Mesendoderm (in vitro differentiated cells): ENCODE measurements around the gene ARHGAP15.

Experiments
- DNase-seq: peaks from one replicate; pipeline ENCODE4 v3.0.0; 2013
- H2AK5ac ChIP-seq: 2 replicates; pipeline ENCODE4 v1.6.1; 2013; ENCODE audit warnings: low read length, inconsistent platforms
- H2BK120ac ChIP-seq: 2 replicates; pipeline ENCODE4 v1.6.1; 2013; ENCODE audit warnings: low read depth, mild to moderate bottlenecking, low read length, moderate library complexity, mixed read lengths
- H2BK15ac ChIP-seq: replicated peaks from 2 replicates; pipeline ENCODE4 v1.6.1; 2013; ENCODE audit warnings: low read depth, mild to moderate bottlenecking, moderate library complexity
- H2BK5ac ChIP-seq: 2 replicates; pipeline ENCODE4 v1.6.1; 2013; ENCODE audit warnings: low read length, inconsistent platforms
- H3K18ac ChIP-seq: 2 replicates; pipeline ENCODE4 v1.6.1; 2013; ENCODE audit warnings: mild to moderate bottlenecking, low read length, mixed read lengths
- H3K23ac ChIP-seq: one replicate; pipeline ENCODE4 v1.6.1; 2013; ENCODE audit warnings: low read length
- H3K27ac ChIP-seq: 2 replicates; pipeline ENCODE4 v1.5.1; 2013; ENCODE audit warnings: low read depth, mild to moderate bottlenecking, inconsistent platforms, low read length, moderate library complexity
- H3K27me3 ChIP-seq: 2 replicates; pipeline ENCODE4 v1.6.1; 2013; ENCODE audit warnings: low read length, control low read depth, mild to moderate bottlenecking, inconsistent platforms; ENCODE audit not compliant: insufficient read depth, poor library complexity
- H3K36me3 ChIP-seq: 2 replicates; pipeline ENCODE4 v1.6.1; 2013; ENCODE audit warnings: low read length, inconsistent platforms; ENCODE audit not compliant: control insufficient read depth, insufficient read depth
- H3K4ac ChIP-seq: one replicate; pipeline ENCODE4 v1.6.1; 2013; ENCODE audit warnings: low read depth, mild to moderate bottlenecking, low read length, moderate library complexity
- H3K4me1 ChIP-seq: 2 replicates; pipeline ENCODE4 v1.6.1; 2013; ENCODE audit warnings: low read depth, low read length, inconsistent platforms; ENCODE audit not compliant: control insufficient read depth
- H3K4me2 ChIP-seq: 2 replicates; pipeline ENCODE4 v1.6.1; 2013; ENCODE audit warnings: low read length
- H3K4me3 ChIP-seq: 2 replicates; pipeline ENCODE4 v1.5.1; 2013; ENCODE audit warnings: mild to moderate bottlenecking, low read length
- H3K56ac ChIP-seq: one replicate; pipeline ENCODE4 v1.6.1; 2013; ENCODE audit warnings: low read length
- H3K79me1 ChIP-seq: 2 replicates; pipeline ENCODE4 v1.6.1; 2013; ENCODE audit warnings: low read length, inconsistent platforms
- H3K79me2 ChIP-seq: 2 replicates; pipeline ENCODE4 v1.6.1; 2013; ENCODE audit warnings: mild to moderate bottlenecking, low read length; ENCODE audit not compliant: control insufficient read depth, insufficient read depth
- H3K9ac ChIP-seq: 2 replicates; pipeline ENCODE4 v1.6.1; 2013; ENCODE audit warnings: low read length, inconsistent platforms
- H4K5ac ChIP-seq: one replicate; pipeline ENCODE4 v1.6.1; 2013; ENCODE audit warnings: low read length
- H4K8ac ChIP-seq: one replicate; pipeline ENCODE4 v1.6.1; 2013; ENCODE audit warnings: low read depth, mild to moderate bottlenecking, control low read depth, low read length, moderate library complexity
- WGBS: extraction: QIAGEN DNeasy Blood & Tissue Kit; methylation state at CpG from one replicate; pipeline ENCODE4 v1.1.7; 2013; ENCODE audit warnings: low lambda C conversion rate, missing lambda C conversion rate; ENCODE audit not compliant: insufficient coverage; ENCODE audit errors: extremely low coverage; 5-methylcytosine and 5-hydroxymethylcytosine counted together

ARHGAP15 gene

GRCh38 chr2:143632751-143633374 lies 503.6 kb downstream of the ARHGAP15 start:
- Histone ChIP-seq H3K4me1 (no peaks in the 10 kb centered on the region), H3K4me2 (no peak overlapping the region), H3K36me3 (no peaks in the 10 kb centered on the region), H2BK15ac (no peak overlapping the region), H3K4me3 (no peak overlapping the region), H3K79me2 (no peaks in the 10 kb centered on the region), H3K4ac (no peak overlapping the region), H2BK5ac (no peak overlapping the region), H2AK5ac (no peak overlapping the region), H3K27me3 (no peaks in the 10 kb centered on the region), H3K56ac (no peak overlapping the region), H2BK120ac (no peak overlapping the region), H3K23ac (no peak overlapping the region), H4K5ac (no peak overlapping the region), H3K79me1 (no peaks in the 10 kb centered on the region), H3K18ac (no peak overlapping the region), H3K27ac (no peak overlapping the region), H3K9ac (no peak overlapping the region), H4K8ac (no peak overlapping the region)
- no peak for DNase-seq
- no CpG with 5 or more reads among the region's 3 CpGs for WGBS

GRCh38 chr2:143633419-143633818 lies 504.2 kb downstream of the ARHGAP15 start:
- no peak overlapping the region for H3K56ac ChIP-seq
- no peak overlapping the region for H3K4ac ChIP-seq
- no peaks in the 10 kb centered on the region for H3K79me1 ChIP-seq
- H3K9ac ChIP-seq = no peak overlapping the region
- no peak overlapping the region for H3K18ac ChIP-seq
- H3K23ac ChIP-seq = no peak overlapping the region
- no peak overlapping the region for H4K8ac ChIP-seq
- no peak for DNase-seq
- H3K27ac ChIP-seq = no peak overlapping the region
- H2BK5ac ChIP-seq = no peak overlapping the region
- no peaks in the 10 kb centered on the region for H3K4me1 ChIP-seq
- no peak overlapping the region for H4K5ac ChIP-seq
- WGBS = no CpG with 5 or more reads among the region's 2 CpGs
- H3K79me2 ChIP-seq = no peaks in the 10 kb centered on the region
- H3K4me3 ChIP-seq = no peak overlapping the region
- H3K4me2 ChIP-seq = no peak overlapping the region
- no peak overlapping the region for H2BK120ac ChIP-seq
- no peaks in the 10 kb centered on the region for H3K36me3 ChIP-seq
- no peaks in the 10 kb centered on the region for H3K27me3 ChIP-seq
- no peak overlapping the region for H2BK15ac ChIP-seq
- H2AK5ac ChIP-seq = no peak overlapping the region

- no peak overlapping the region for H4K8ac ChIP-seq
- no peaks in the 10 kb centered on the region for H3K4me1 ChIP-seq
- H3K79me1 ChIP-seq = no peaks in the 10 kb centered on the region
- no peak overlapping the region for H3K4ac ChIP-seq
- H3K9ac ChIP-seq = no peak overlapping the region
- no CpG with 5 or more reads among the region's 2 CpGs for WGBS
- no peaks in the 10 kb centered on the region for H3K36me3 ChIP-seq
- H3K4me3 ChIP-seq = no peak overlapping the region
- H3K4me2 ChIP-seq = no peak overlapping the region
- no peaks in the 10 kb centered on the region for H3K27me3 ChIP-seq
- DNase-seq = no peak
- H2BK15ac ChIP-seq = no peak overlapping the region
- H3K79me2 ChIP-seq = no peaks in the 10 kb centered on the region
- H2BK120ac ChIP-seq = no peak overlapping the region
- no peak overlapping the region for H2AK5ac ChIP-seq
- H3K23ac ChIP-seq = no peak overlapping the region
- no peak overlapping the region for H2BK5ac ChIP-seq
- H3K27ac ChIP-seq = no peak overlapping the region
- no peak overlapping the region for H4K5ac ChIP-seq
- H3K18ac ChIP-seq = no peak overlapping the region
- H3K56ac ChIP-seq = no peak overlapping the region
Observed at GRCh38 chr2:143635302-143635701, 506.1 kb downstream of the ARHGAP15 start.

GRCh38 chr2:143635936-143636335 lies 506.7 kb downstream of the ARHGAP15 start:
- no peak overlapping the region for H2BK15ac ChIP-seq
- no peak overlapping the region for H3K4ac ChIP-seq
- H3K23ac ChIP-seq = no peak overlapping the region
- no peak overlapping the region for H3K4me2 ChIP-seq
- WGBS = no CpG with 5 or more reads among the region's 2 CpGs
- no peak overlapping the region for H3K56ac ChIP-seq
- H3K79me1 ChIP-seq = no peaks in the 10 kb centered on the region
- no peak overlapping the region for H3K4me3 ChIP-seq
- H3K27ac ChIP-seq = no peak overlapping the region
- H3K27me3 ChIP-seq = no peaks in the 10 kb centered on the region
- H3K79me2 ChIP-seq = no peaks in the 10 kb centered on the region
- no peak overlapping the region for H2BK5ac ChIP-seq
- H3K18ac ChIP-seq = no peak overlapping the region
- no peak overlapping the region for H4K8ac ChIP-seq
- H3K36me3 ChIP-seq = no peaks in the 10 kb centered on the region
- H2BK120ac ChIP-seq = no peak overlapping the region
- DNase-seq = no peak
- no peak overlapping the region for H3K9ac ChIP-seq
- H2AK5ac ChIP-seq = no peak overlapping the region
- H4K5ac ChIP-seq = no peak overlapping the region
- no peaks in the 10 kb centered on the region for H3K4me1 ChIP-seq

- no peak overlapping the region for H2BK5ac ChIP-seq
- H2AK5ac ChIP-seq = no peak overlapping the region
- H2BK15ac ChIP-seq = no peak overlapping the region
- H3K4me1 ChIP-seq = peaks cover under 1% of the 10 kb centered on the region
- H2BK120ac ChIP-seq = no peak overlapping the region
- no peak overlapping the region for H3K23ac ChIP-seq
- H3K18ac ChIP-seq = no peak overlapping the region
- no peak overlapping the region for H3K4me2 ChIP-seq
- WGBS = no CpG with 5 or more reads among the region's 5 CpGs
- no peak overlapping the region for H3K56ac ChIP-seq
- H3K36me3 ChIP-seq = no peaks in the 10 kb centered on the region
- no peak overlapping the region for H4K8ac ChIP-seq
- H3K79me2 ChIP-seq = no peaks in the 10 kb centered on the region
- H3K27ac ChIP-seq = no peak overlapping the region
- H3K4ac ChIP-seq = no peak overlapping the region
- DNase-seq = no peak
- no peaks in the 10 kb centered on the region for H3K79me1 ChIP-seq
- no peak overlapping the region for H4K5ac ChIP-seq
- no peak overlapping the region for H3K4me3 ChIP-seq
- no peaks in the 10 kb centered on the region for H3K27me3 ChIP-seq
- H3K9ac ChIP-seq = no peak overlapping the region
Observed at GRCh38 chr2:143640826-143641225, 511.6 kb downstream of the ARHGAP15 start.
